TTC549 (cell line): ENCODE results near the gene FDXACB1.

Experiments
- FAIRE-seq: peaks from 2 replicates; lab custom pipeline; 2012; peaks lifted over from hg19 to GRCh38; lab: Jason Lieb, UNC

Gene FDXACB1, protein sequence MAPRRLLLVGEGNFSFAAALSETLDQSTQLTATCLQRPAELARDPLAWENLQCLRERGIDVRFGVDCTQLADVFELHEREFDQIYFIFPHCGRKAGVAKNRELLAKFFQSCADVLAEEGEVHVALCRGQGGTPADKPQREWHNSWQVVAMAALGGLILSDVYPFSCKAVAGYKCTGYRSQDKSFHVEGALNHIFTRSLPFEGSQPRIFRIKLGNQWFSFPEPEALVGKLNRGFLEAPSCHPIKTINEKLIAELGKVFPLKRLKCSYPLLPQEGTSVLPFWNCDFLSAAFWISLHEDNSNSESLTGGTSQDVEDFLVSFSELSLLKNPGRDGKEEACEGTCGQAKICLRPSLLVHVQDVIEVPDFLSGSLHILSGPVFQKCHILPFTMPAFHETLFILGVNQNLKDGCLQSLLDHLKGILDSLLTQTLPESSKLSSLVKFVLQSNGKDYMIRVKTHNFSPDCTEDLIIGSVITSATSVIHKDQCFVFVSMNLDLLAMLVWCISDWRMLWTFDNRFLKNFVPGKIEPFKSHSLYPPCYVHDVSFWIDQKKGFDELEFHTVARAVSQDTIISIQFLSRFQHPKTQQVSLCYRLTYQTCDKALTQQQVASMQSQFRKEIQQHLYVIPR

GRCh38 chr11:111878849-111879636, at the start of gene FDXACB1, which contains the start of gene CFAP68:
FDXACB1 (minus strand) TSS chr11:111879165; CDS start chr11:111879132, 33 bp downstream.
CFAP68 (plus strand) TSS chr11:111879541; CDS start chr11:111879561, 20 bp downstream.
- peak; percentile 52 for FAIRE-seq

GRCh38 chr11:111926505-111927391, 47.8 kb upstream of the FDXACB1 start:
- peak; percentile 43 for FAIRE-seq

- FAIRE-seq = no peak
These were observed 47.0 kb upstream of the FDXACB1 start for GRCh38 chr11:111925953-111926352.

- FAIRE-seq = no peak
These were observed 45.0 kb upstream of the FDXACB1 start for GRCh38 chr11:111923951-111924350.

- FAIRE-seq = no peak
These were observed 44.4 kb upstream of the FDXACB1 start for GRCh38 chr11:111923351-111923788.

DNA sequence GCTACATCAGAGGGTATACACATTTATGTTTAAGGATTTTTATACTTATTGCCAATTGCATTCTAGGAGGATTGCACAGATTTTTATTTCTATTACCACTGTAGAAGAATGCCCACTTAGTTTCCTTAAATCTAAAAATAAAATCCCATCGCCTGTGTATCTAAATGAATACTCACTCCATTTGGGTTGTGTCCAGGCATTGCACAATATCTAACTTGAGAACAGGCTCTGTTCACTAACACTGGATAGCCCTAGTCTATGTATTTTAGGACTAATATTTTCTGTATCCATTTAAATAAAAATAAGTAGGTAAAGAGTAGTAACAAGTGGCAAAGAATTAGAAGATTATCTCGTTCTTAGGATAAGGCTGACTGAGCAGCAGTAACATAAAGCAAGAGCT, 43.8 kb upstream of the FDXACB1 start:
- FAIRE-seq = no peak

DNA sequence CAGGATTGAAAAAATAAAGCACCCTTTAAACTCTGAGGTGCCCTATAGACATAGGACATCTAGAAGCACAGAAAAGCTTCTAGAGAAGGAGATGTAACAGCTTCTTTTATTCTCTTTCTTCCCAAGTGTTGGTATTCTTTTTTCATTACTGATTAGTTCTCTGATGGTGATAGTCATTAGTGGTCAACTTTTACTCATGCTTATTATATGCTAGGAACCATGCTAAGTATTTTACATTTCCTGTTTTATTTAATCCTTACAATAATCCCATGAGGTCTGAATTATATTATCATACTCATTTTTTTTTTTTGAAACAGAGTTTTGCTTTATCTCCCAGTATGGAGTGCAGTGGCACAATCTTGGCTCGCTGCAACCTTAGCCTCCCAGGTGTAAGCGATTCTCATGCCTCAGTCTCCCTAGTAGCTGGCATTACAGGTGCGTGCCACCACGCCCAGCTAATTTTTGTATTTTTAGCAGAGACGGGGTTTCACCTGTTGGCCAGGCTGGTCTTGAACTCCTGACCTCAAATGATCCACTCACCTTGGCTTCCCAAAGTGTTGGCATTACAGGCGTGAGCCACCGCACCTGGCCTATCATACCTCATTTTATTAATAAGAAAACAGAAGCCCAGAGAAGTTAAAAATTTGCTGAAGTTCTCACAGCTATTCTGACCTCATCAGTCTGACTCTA, 42.7 kb upstream of the FDXACB1 start:
- no peak for FAIRE-seq

- no peak for FAIRE-seq
These were observed 41.9 kb upstream of the FDXACB1 start for GRCh38 chr11:111920908-111921307.

GRCh38 chr11:111918390-111919256, 39.7 kb upstream of the FDXACB1 start, which contains the start of gene C11orf52:
C11orf52 (plus strand) TSS chr11:111918913; CDS start chr11:111918973, 60 bp downstream.
- FAIRE-seq = no peak

- FAIRE-seq = no peak
These were observed 38.8 kb upstream of the FDXACB1 start for GRCh38 chr11:111917788-111918187.

GRCh38 chr11:111917312-111917711, 38.3 kb upstream of the FDXACB1 start:
- no peak for FAIRE-seq

- no peak for FAIRE-seq
These were observed 37.8 kb upstream of the FDXACB1 start for GRCh38 chr11:111916768-111917167.

GRCh38 chr11:111913997-111914396, 35.0 kb upstream of the FDXACB1 start:
- FAIRE-seq = no peak

DNA sequence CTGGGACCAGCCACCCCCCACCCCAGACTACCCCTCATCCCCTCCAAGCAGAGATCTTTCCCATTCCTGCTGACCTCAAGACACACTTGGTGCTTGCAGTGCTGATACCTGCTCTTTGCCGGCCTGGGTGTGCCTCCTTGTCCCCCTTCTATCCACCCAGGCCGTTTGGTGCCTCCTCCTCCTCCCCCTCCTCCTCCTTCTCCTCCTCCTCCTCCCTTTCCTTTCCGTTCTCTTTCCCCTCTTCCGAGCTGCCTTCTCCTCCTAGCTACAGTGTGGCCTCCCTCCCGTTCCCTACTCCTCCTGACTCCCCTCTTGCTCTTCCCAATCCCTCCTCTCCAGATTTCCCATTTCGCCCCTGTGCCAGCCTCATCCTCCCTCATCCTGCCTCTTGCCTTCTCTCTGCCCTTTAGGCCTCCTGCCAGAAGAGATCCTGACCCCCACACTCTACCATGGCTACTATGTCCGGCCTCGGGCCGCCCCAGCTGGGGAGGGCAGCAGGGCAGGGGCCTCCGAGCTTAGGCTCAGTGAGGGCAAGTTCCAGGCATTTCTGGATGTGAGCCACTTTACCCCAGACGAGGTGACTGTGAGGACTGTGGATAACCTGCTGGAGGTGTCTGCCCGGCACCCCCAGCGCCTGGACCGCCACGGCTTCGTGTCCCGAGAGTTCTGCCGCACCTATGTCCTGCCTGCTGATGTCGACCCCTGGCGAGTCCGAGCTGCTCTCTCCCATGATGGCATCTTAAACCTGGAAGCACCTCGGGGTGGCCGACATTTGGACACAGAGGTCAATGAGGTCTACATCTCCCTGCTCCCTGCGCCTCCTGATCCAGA, 34.3 kb upstream of the FDXACB1 start:
- FAIRE-seq = no peak

GRCh38 chr11:111912535-111912934, 33.6 kb upstream of the FDXACB1 start, which contains the start of gene HSPB2:
HSPB2 (plus strand) TSS chr11:111912734; CDS start chr11:111912830, 96 bp downstream.
- no peak for FAIRE-seq

- FAIRE-seq = no peak
These were observed 32.8 kb upstream of the FDXACB1 start, which contains the start of gene CRYAB for GRCh38 chr11:111911563-111912401. CRYAB (minus strand) TSS chr11:111911770; CDS start chr11:111911724, 46 bp downstream.

GRCh38 chr11:111910676-111911562, 32.0 kb upstream of the FDXACB1 start:
- FAIRE-seq = no peak
